Tibial nerve (tissue), 4 donors: ENCODE results near the gene GTF2F2.

Experiments
- CTCF ChIP-seq, 5 experiments: fragments of 200-600 bp in 3 of 5; fragments of 450-650 bp in 2 of 5; sonication (generic) in 3 of 5; IDR thresholded peaks; one replicate each; pipeline ENCODE4 v1.5.1; 2016 to 2019; ENCODE audit warnings: antibody characterized with exemption in 5 of 5, mild to moderate bottlenecking in 3 of 5, moderate library complexity in 2 of 5
- EP300 ChIP-seq, 2 donors: sonication (generic); formaldehyde crosslinking; IDR thresholded peaks; one replicate each; pipeline ENCODE4 v1.6.1; 2017; ENCODE audit warnings: antibody characterized with exemption in 2 of 2, mild to moderate bottlenecking in 1 of 2
- POLR2A ChIP-seq, 2 donors: fragments of 450-650 bp; IDR thresholded peaks; one replicate each; pipeline ENCODE4 v1.6.1; 2017; ENCODE audit warnings: antibody characterized with exemption in 2 of 2, mild to moderate bottlenecking in 2 of 2, moderate library complexity in 2 of 2

GRCh38 chr13:45332831-45333219 lies 212.5 kb downstream of the GTF2F2 start:
- no peak for TF ChIP-seq CTCF (IDR thresholded peaks at IDR 0.05)
- TF ChIP-seq EP300 (IDR thresholded peaks at IDR 0.05), result no peak
- no peak for TF ChIP-seq POLR2A (IDR thresholded peaks at IDR 0.05)
